B cell (primary cell): ENCODE measurements around the gene MT1A.

Experiments used
- EZH2 ChIP-seq: IDR thresholded peaks from 2 replicates; pipeline ENCODE4 v1.6.1; 2012; ENCODE audit warnings: borderline replicate concordance, low read depth, mild to moderate bottlenecking, moderate library complexity, low read length; ENCODE audit not compliant: insufficient read depth, poor library complexity, severe bottlenecking
- TF ChIP-seq, protein P1 (sequence below): fragments of 200-600 bp; IDR thresholded peaks from one replicate; pipeline ENCODE4 v1.8.0; 2022; ENCODE audit warnings: antibody characterized with exemption, mild to moderate bottlenecking

DNA sequence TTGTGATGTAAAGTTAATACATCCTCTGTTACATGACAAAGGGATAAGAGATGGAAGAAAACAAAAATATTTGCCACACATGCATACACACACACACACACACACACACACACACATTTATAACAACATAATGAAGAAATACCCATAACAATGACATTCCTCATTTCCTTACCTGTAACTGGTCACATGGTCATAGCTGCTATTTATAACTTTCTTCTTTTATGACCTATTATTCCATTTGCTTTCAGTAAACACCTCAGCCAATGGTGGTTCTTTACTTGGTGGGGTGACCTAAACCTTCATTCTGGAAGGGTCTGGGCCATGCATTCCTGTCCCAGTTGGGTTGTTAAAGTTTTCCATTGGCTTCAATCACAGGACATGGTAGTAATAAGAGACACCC lies 24.8 kb upstream of the MT1A start:
- no peak for TF ChIP-seq EZH2
- TF ChIP-seq, protein P1, sequence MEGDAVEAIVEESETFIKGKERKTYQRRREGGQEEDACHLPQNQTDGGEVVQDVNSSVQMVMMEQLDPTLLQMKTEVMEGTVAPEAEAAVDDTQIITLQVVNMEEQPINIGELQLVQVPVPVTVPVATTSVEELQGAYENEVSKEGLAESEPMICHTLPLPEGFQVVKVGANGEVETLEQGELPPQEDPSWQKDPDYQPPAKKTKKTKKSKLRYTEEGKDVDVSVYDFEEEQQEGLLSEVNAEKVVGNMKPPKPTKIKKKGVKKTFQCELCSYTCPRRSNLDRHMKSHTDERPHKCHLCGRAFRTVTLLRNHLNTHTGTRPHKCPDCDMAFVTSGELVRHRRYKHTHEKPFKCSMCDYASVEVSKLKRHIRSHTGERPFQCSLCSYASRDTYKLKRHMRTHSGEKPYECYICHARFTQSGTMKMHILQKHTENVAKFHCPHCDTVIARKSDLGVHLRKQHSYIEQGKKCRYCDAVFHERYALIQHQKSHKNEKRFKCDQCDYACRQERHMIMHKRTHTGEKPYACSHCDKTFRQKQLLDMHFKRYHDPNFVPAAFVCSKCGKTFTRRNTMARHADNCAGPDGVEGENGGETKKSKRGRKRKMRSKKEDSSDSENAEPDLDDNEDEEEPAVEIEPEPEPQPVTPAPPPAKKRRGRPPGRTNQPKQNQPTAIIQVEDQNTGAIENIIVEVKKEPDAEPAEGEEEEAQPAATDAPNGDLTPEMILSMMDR: no peak
